Measurements from ENCODE around the gene PLEKHO1.
A peak's percentile ranks its signal among the peaks of the same experiment; 100 is the strongest.

The PLEKHO1 gene

DNA sequence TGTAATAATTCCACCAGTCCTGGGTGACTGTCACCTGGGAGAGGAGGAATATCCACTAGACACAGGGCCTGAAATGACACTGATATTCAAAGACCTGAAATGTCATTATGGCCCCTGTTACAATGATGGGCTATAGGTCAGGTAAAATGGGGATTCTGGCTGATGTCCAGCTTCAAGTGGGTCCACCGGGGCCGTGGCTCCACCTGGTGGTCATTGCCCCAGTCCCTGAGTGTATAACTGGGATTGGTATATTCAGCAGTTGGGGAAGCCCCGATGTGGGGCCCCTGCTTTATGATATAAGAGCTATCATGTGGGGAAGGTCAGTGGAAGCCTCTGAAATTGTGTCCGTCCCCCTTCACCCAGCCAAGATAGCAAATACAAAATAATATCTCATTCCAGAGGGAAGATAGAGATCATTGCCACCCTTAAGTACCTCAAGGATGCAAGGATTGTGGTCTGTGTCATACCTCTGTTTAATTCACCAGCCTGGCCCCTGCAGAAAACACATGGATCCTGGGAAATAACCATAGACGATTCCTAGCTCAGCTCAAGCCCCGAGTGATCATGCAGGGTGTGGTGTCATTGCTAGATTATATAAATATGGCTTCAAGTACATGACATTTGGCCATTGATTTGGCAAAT lies 19.4 kb downstream of the PLEKHO1 start:
- DNase-seq (ENCODE audit: low read depth): peak; percentile 44
- in situ Hi-C loops (cut with HindIII; ENCODE audit: low sequenced_read_pairs): no loop called here
- TF ChIP-seq, protein P1, sequence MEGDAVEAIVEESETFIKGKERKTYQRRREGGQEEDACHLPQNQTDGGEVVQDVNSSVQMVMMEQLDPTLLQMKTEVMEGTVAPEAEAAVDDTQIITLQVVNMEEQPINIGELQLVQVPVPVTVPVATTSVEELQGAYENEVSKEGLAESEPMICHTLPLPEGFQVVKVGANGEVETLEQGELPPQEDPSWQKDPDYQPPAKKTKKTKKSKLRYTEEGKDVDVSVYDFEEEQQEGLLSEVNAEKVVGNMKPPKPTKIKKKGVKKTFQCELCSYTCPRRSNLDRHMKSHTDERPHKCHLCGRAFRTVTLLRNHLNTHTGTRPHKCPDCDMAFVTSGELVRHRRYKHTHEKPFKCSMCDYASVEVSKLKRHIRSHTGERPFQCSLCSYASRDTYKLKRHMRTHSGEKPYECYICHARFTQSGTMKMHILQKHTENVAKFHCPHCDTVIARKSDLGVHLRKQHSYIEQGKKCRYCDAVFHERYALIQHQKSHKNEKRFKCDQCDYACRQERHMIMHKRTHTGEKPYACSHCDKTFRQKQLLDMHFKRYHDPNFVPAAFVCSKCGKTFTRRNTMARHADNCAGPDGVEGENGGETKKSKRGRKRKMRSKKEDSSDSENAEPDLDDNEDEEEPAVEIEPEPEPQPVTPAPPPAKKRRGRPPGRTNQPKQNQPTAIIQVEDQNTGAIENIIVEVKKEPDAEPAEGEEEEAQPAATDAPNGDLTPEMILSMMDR (IDR thresholded peaks at IDR 0.05; ENCODE audit: low read depth, low read length, missing control alignments): peak; percentile 88
- H3K4me3 ChIP-seq (ENCODE audit: low read depth, low read length): no peak overlapping the region

DNA sequence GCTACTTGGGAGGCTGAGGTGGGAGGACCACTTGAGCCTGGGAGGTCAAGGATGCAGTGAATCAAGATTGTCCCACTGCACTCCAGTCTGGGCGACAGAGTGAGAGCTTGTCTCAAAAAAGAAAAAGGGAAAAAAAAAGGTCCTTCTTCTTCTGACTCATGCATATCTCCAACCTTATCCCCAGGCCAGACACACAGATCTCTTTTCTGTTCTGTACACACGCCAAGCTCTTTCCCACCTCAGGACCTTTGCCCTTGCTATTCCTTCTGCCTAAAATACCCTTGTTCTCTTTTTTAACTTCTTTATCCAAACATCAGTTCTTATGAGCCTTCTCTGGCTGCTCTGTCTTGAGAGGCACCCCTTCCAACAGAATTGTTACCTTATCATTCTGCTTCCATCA lies 22.1 kb downstream of the PLEKHO1 start:
- no peak for DNase-seq (ENCODE audit: low read depth)
- in situ Hi-C loops (cut with HindIII; ENCODE audit: low sequenced_read_pairs): no loop called here

DNA sequence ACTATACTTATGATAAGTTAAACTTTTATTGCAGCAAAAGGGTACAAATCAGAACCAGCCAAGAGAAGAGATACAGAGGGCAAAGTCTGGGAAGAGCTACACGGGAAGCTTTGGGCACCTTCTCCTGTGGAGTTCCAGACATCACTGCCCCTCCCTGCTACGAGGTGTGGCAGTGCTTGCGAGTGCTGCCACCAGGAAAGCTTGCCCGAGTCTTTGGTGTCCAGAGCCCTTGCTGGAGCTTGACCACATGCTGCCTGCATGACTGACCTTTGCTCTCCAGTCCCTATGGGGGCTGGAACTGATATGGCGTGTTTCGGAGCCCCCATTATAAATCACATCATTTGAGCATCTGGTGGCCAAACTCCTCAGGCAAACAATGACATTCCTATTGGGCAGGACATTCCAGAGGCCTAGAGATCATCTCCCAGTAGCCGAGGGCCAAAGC lies 23.4 kb downstream of the PLEKHO1 start:
- no peak overlapping the region for H3K4me3 ChIP-seq (ENCODE audit: low read depth, low read length)
- in situ Hi-C loops (cut with HindIII; ENCODE audit: low sequenced_read_pairs): no loop called here
- DNase-seq (ENCODE audit: low read depth): no peak
- TF ChIP-seq, protein P1 (IDR thresholded peaks at IDR 0.05; ENCODE audit: low read depth, low read length, missing control alignments): no peak

More for the DNA sequence above, 22.1 kb downstream of the PLEKHO1 start:
- no peak overlapping the region for H3K4me3 ChIP-seq (ENCODE audit: low read depth, low read length)
- TF ChIP-seq, protein P1 (IDR thresholded peaks at IDR 0.05; ENCODE audit: low read depth, low read length, missing control alignments): no peak

DNA sequence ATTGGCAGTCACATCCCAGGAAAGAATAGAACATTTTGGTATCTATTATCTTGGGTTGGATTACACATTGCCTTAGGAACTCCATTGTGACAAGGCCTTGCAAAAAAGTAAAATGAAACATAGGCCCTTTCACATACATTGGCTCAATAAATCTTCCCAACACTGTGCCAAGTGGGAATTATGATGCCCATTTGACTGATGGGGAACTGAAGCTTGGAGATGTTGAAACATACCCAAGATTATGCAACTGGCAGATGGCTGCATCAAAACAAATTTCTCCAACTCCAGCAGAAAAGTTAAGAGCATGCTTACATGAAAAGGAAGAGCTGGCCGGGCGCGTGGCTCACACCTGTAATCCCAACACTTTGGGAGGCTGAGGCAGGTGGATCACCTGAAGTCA lies 26.9 kb downstream of the PLEKHO1 start:
- H3K4me3 ChIP-seq (ENCODE audit: low read depth, low read length): no peak overlapping the region
- TF ChIP-seq, protein P1 (IDR thresholded peaks at IDR 0.05; ENCODE audit: low read depth, low read length, missing control alignments): no peak
- in situ Hi-C loops (cut with HindIII; ENCODE audit: low sequenced_read_pairs): no loop called here
- no peak for DNase-seq (ENCODE audit: low read depth)

DNA sequence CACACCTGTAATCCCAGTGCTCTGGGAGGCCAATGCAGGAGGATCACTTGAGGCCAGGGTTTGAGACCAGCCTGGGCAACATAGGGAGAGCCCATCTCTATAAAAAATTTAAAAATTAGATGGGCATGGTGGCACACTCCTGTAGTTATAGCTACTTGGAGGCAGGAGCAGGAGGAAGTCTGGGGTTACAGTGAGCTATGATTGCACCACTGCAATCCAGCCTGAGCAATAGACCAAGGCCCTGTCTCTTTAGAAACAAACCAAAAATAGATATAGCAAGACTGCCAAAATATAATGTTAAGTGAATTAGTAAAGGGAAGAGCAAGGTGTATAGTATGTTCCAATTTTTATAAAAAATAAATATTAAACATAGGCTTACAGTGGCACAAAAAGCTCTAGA lies 28.8 kb downstream of the PLEKHO1 start:
- H3K4me3 ChIP-seq (ENCODE audit: low read depth, low read length): no peak overlapping the region
- in situ Hi-C loops (cut with HindIII; ENCODE audit: low sequenced_read_pairs): no loop called here
- no peak for DNase-seq (ENCODE audit: low read depth)
- TF ChIP-seq, protein P1 (IDR thresholded peaks at IDR 0.05; ENCODE audit: low read depth, low read length, missing control alignments): no peak

DNA sequence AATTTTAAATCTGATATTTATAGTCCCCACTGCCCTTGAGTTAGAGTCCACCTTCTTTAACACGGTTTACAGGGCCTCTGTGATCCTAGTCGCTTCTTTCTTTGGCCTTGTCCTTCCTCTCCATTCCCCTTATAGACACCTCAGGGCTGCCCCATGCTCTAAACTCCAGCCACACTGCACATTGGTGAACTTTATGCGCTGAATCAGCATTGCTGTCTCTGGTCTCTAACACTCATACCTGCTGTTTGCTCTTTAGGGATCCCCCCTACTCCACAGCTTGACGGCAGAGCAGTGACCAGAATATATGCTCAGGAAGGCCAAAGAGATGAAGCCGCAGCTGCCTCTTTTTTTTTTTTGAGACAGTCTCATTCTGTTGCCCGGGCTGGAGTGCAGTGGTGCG lies 30.2 kb downstream of the PLEKHO1 start:
- in situ Hi-C loops (cut with HindIII; ENCODE audit: low sequenced_read_pairs): no loop called here
- TF ChIP-seq, protein P1 (IDR thresholded peaks at IDR 0.05; ENCODE audit: low read depth, low read length, missing control alignments): no peak
- no peak for DNase-seq (ENCODE audit: low read depth)
- H3K4me3 ChIP-seq (ENCODE audit: low read depth, low read length): no peak overlapping the region

Measured in astrocyte of the cerebellum (primary cell).